Measurements from ENCODE around the gene PRG2. TPM values are rescaled to one million over a fixed set of nuclear protein-coding genes. Genes with fewer than 3 reads are reported as not detected.

PRG2 gene
- total RNA-seq, 2 experiments from 2014 or later: 1.8 to 2.2 TPM

DNA sequence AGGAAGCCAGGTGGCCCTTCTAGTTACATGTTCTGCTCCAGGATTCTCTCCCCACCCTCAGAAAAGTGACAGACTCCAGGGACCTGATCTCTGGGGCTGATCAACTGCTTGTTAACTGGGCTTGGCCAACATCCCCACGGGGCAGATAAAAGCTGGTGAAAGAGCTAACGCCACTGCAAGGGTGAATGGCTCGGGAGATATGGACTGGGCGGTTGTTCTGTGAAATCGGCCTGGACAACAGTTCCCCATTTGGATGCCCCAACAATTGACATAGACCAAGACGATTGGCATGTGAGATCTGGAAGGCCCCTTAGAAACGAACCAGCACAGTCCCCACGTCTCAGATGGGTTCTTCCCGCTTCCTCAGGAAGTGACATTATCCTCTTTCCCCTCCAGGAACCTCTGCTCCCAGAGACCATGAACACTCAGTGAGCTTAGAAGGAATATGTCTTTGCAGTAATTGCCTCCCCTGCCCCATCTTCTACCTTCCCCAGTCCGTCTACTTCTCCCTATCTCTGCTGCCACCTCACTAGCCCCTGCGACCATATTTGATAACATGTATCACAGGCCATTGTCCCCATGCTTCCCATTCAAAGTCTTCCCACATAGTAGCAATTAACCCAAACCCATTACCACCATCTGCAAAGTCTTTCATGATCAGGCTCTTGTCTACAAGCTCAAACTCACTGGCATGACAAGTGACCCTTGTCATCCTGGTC lies 5.6 kb upstream of the PRG2 start:
- H3K36me3 Mint-ChIP-seq: no peaks in the 10 kb centered on the region
- no peaks in the 10 kb centered on the region for H3K27me3 Mint-ChIP-seq
- H3K4me1 Mint-ChIP-seq (ENCODE audit: low read depth): no peaks in the 10 kb centered on the region
- POLR2A ChIA-PET: no interaction called here
- CTCF ChIA-PET: interaction anchor here (0.6 to 2.4 kb wide), 4 partner anchors 50 to 97 kb away, joined by 3 to 7 read pairs (median 6); no protein-coding TSS in a partner anchor
- no peaks in the 10 kb centered on the region for H3K9me3 Mint-ChIP-seq
- no peak overlapping the region for H3K27ac Mint-ChIP-seq
- DNase-seq: no peak
- intact Hi-C loops (cut with micrococcal nuclease): loop anchor here (5.0 kb wide), 1 partner anchor 34 kb away; no protein-coding TSS in a partner anchor
- no peak overlapping the region for H3K4me3 Mint-ChIP-seq

DNA sequence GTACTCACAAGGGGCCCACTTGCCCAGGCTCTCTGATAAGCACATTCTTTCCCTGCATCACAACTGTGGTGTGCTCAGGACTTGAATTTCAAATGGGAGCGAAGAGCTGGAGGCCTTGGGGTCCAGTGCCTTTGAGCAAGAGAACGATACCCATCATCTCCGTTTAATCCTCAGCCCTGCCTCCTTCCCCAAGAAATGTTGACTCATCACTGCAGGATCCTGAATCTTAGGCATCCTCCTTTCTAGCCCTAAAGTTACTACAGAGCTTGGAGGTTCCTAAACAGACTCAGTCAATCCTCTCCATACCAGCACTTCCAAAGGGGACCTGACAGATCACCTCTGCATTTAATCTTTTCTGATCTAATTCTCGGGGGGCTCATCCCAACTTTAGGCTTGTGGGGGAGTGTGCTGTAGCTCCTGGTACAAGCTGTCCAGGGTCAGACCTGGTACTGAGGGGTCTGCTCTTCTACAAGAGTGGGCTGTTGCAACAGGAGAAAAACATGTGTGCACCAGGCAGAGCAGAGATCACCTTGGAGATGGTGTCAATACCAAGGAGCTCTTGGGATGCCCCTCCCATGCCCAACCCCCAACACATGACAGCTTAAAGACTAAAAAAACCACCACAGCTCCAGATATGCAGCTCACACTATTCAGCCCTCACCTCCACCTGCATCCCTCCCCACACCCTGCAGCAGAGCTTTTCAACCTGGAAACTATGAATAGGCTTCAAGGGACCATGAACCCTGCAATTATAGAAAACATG lies 3.9 kb upstream of the PRG2 start:
- no peaks in the 10 kb centered on the region for H3K27me3 Mint-ChIP-seq
- ChIA-PET CTCF (interaction anchor here (1.2 to 1.9 kb wide), 2 partner anchors 64 to 66 kb away, joined by 3 to 5 read pairs; partner anchors contain the start of gene RTN4RL2), POLR2A (interaction anchor here (2.9 kb wide), 1 partner anchor 12 kb away, joined by 7 read pairs; no protein-coding TSS in a partner anchor)
- DNase-seq: no peak
- H3K9me3 Mint-ChIP-seq: no peaks in the 10 kb centered on the region
- no peaks in the 10 kb centered on the region for H3K4me1 Mint-ChIP-seq (ENCODE audit: low read depth)
- no peak overlapping the region for H3K4me3 Mint-ChIP-seq
- intact Hi-C loops (cut with micrococcal nuclease): no loop called here
- H3K36me3 Mint-ChIP-seq: no peaks in the 10 kb centered on the region
- no peak overlapping the region for H3K27ac Mint-ChIP-seq

DNA sequence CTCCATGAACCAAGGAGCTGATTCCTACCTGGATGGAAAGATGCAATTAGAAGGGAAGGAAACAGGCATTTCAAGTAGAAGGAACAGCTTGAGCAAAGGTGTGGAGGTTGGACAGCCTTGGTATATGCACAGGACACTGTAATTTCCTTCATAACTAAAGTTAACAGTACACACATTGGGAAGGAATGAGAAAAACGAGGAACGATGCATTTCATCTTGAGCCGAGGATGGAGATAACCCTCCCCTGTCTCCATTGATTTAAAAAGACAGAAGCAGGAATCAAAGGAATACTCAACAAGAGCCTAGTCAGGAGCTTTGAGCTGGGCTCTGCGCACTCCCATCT lies 2.3 kb upstream of the PRG2 start:
- no peak overlapping the region for H3K27ac Mint-ChIP-seq

DNA sequence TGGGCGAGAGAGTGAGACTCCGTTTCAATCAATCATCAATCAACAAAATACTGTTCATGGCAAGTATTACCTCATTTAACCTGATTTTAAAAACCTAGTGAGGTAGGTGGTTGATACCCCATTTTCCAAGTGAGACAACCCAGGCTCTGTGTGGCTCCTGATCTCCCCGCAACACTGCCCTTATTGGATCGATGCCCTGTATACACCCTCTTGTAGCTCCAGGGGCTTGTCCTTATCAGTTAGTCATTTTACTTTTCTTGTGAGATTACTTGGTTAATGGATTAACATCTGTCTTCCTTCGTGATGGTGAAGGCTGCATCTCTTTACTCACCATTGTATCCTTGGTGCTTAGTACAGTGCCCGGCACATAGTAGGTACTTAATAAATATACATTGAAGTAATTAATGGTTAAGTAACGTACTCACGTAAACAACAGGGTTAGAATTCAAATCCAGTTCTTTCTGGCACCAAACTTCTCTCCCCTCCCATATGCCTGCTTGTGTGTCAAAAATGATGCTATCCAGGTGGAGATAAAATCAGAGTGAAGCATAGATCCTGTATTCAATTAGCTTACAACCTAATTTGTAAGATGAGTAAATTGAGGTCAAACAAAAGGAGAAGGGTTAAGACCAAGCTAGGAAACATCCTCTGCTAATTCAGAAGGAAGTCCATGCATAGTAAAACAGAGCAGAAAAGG lies 1.8 kb upstream of the PRG2 start:
- no peak overlapping the region for H3K27ac Mint-ChIP-seq
- no peaks in the 10 kb centered on the region for H3K27me3 Mint-ChIP-seq
- no peaks in the 10 kb centered on the region for H3K9me3 Mint-ChIP-seq
- no peak overlapping the region for H3K4me3 Mint-ChIP-seq
- H3K4me1 Mint-ChIP-seq (ENCODE audit: low read depth): no peaks in the 10 kb centered on the region
- CTCF ChIA-PET: interaction anchor here (0.7 to 1.6 kb wide), 2 partner anchors 66 to 249 kb away, joined by 3 to 9 read pairs; no protein-coding TSS in a partner anchor
- intact Hi-C loops (cut with micrococcal nuclease): no loop called here
- POLR2A ChIA-PET: interaction anchor here (2.9 kb wide), 1 partner anchor 14 kb away, joined by 7 read pairs; no protein-coding TSS in a partner anchor
- no peak for DNase-seq
- H3K36me3 Mint-ChIP-seq: no peaks in the 10 kb centered on the region

More for the DNA sequence above, 2.3 kb upstream of the PRG2 start:
- CTCF ChIA-PET: interaction anchor here (1.6 kb wide), 1 partner anchor 65 kb away, joined by 9 read pairs; no protein-coding TSS in a partner anchor
- no peak overlapping the region for H3K4me3 Mint-ChIP-seq
- POLR2A ChIA-PET: interaction anchor here (2.9 kb wide), 1 partner anchor 14 kb away, joined by 7 read pairs; no protein-coding TSS in a partner anchor
- H3K36me3 Mint-ChIP-seq: no peaks in the 10 kb centered on the region
- H3K27me3 Mint-ChIP-seq: no peaks in the 10 kb centered on the region
- intact Hi-C loops (cut with micrococcal nuclease): no loop called here
- no peak for DNase-seq
- H3K4me1 Mint-ChIP-seq (ENCODE audit: low read depth): no peaks in the 10 kb centered on the region
- H3K9me3 Mint-ChIP-seq: no peaks in the 10 kb centered on the region

- H3K27ac Mint-ChIP-seq: no peak overlapping the region
- intact Hi-C loops (cut with micrococcal nuclease): no loop called here
- H3K4me3 Mint-ChIP-seq: no peak overlapping the region
- H3K4me1 Mint-ChIP-seq (ENCODE audit: low read depth): no peaks in the 10 kb centered on the region
- H3K9me3 Mint-ChIP-seq: no peaks in the 10 kb centered on the region
- H3K27me3 Mint-ChIP-seq: no peaks in the 10 kb centered on the region
- ChIA-PET CTCF (interaction anchor here (0.7 to 1.3 kb wide), 2 partner anchors 43 to 250 kb away, joined by 3 read pairs; no protein-coding TSS in a partner anchor), POLR2A (no interaction called here)
- H3K36me3 Mint-ChIP-seq: no peaks in the 10 kb centered on the region
- no peak for DNase-seq
These were observed 1.1 kb upstream of the PRG2 start for GRCh38 chr11:57391539-57391938.

- Mint-ChIP-seq H3K4me3 (no peak overlapping the region), H3K4me1 (ENCODE audit: low read depth) (no peaks in the 10 kb centered on the region), H3K36me3 (no peaks in the 10 kb centered on the region), H3K27me3 (no peaks in the 10 kb centered on the region), H3K9me3 (no peaks in the 10 kb centered on the region), H3K27ac (no peak overlapping the region)
- ChIA-PET CTCF (interaction anchor here (1.3 kb wide), 1 partner anchor 42 kb away, joined by 3 read pairs; no protein-coding TSS in a partner anchor), POLR2A (no interaction called here)
- intact Hi-C loops (cut with micrococcal nuclease): no loop called here
- DNase-seq: no peak
These were observed 661 bp upstream of the PRG2 start for GRCh38 chr11:57391111-57391510.

- no peak for DNase-seq
- H3K27ac Mint-ChIP-seq: no peak overlapping the region
- H3K27me3 Mint-ChIP-seq: no peaks in the 10 kb centered on the region
- intact Hi-C loops (cut with micrococcal nuclease): no loop called here
- H3K4me1 Mint-ChIP-seq (ENCODE audit: low read depth): no peaks in the 10 kb centered on the region
- POLR2A ChIA-PET: no interaction called here
- no peak overlapping the region for H3K4me3 Mint-ChIP-seq
- H3K9me3 Mint-ChIP-seq: no peaks in the 10 kb centered on the region
- CTCF ChIA-PET: interaction anchor here (1.0 to 1.3 kb wide), 2 partner anchors 39 to 106 kb away, joined by 3 to 4 read pairs; no protein-coding TSS in a partner anchor
- H3K36me3 Mint-ChIP-seq: no peaks in the 10 kb centered on the region
These were observed 3.0 kb downstream of the PRG2 start for GRCh38 chr11:57387289-57388030.

GRCh38 chr11:57386178-57386940 lies 4.1 kb downstream of the PRG2 start:
- ChIA-PET POLR2A (no interaction called here), CTCF (interaction anchor here (1.3 kb wide), 1 partner anchor 38 kb away, joined by 4 read pairs; no protein-coding TSS in a partner anchor)
- Mint-ChIP-seq H3K27me3 (no peaks in the 10 kb centered on the region), H3K4me1 (ENCODE audit: low read depth) (no peaks in the 10 kb centered on the region), H3K36me3 (no peaks in the 10 kb centered on the region), H3K4me3 (no peak overlapping the region), H3K9me3 (no peaks in the 10 kb centered on the region), H3K27ac (no peak overlapping the region)
- intact Hi-C loops (cut with micrococcal nuclease): no loop called here
- no peak for DNase-seq

GRCh38 chr11:57380975-57381374 lies 9.5 kb downstream of the PRG2 start, which contains the start of gene PRG3:
Gene PRG3, minus strand, starts transcription at chr11:57381150. Its CDS starts 442 bp downstream, at chr11:57380708.
- no peak within 1 kb of the TSS for H3K4me3 Mint-ChIP-seq
- H3K27me3 Mint-ChIP-seq: peaks cover 13% of the 10 kb centered on the region
- ChIA-PET POLR2A (no interaction called here), CTCF (interaction anchor here (1.0 kb wide), 1 partner anchor 31 kb away, joined by 3 read pairs; no protein-coding TSS in a partner anchor)
- DNase-seq: no peak
- H3K4me1 Mint-ChIP-seq (ENCODE audit: low read depth): no peaks in the 10 kb centered on the region
- intact Hi-C loops (cut with micrococcal nuclease): no loop called here
- no peaks in the 10 kb centered on the region for H3K36me3 Mint-ChIP-seq
- H3K9me3 Mint-ChIP-seq: no peaks in the 10 kb centered on the region
- no peak within 1 kb of the TSS for H3K27ac Mint-ChIP-seq

- Mint-ChIP-seq H3K4me3 (no peak overlapping the region), H3K27me3 (peaks cover 13% of the 10 kb centered on the region), H3K4me1 (ENCODE audit: low read depth) (no peaks in the 10 kb centered on the region), H3K27ac (no peak overlapping the region), H3K9me3 (no peaks in the 10 kb centered on the region), H3K36me3 (no peaks in the 10 kb centered on the region)
- intact Hi-C loops (cut with micrococcal nuclease): no loop called here
- CTCF ChIA-PET: interaction anchor here (0.8 to 1.4 kb wide), 3 partner anchors 30 to 113 kb away, joined by 3 read pairs; no protein-coding TSS in a partner anchor
- DNase-seq: no peak
- POLR2A ChIA-PET: no interaction called here
These were observed 10.7 kb downstream of the PRG2 start for GRCh38 chr11:57379732-57380131.

DNA sequence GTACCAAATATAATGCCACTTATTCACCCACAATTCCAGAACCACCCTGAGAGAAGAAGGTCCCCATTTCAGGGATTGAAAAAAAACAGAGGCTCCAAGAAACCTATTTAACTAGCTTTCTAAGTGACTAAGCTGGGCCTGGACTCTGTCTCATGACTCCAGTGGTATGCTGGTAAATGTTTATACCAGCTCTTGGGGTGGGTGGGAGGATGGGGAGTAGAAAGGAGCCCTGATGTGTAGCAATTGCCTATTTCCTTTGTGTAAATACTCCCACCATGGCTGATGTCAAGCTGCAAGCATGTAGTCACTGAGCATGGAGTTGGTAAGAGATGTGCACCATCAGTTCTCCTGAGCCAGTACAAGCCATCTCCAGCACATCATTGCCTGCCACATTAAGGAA lies 12.3 kb downstream of the PRG2 start:
- no peak overlapping the region for H3K4me3 Mint-ChIP-seq
- H3K4me1 Mint-ChIP-seq (ENCODE audit: low read depth): no peaks in the 10 kb centered on the region
- H3K27me3 Mint-ChIP-seq: peaks cover 13% of the 10 kb centered on the region
- H3K9me3 Mint-ChIP-seq: no peaks in the 10 kb centered on the region
- intact Hi-C loops (cut with micrococcal nuclease): no loop called here
- ChIA-PET CTCF (interaction anchor here (0.6 kb wide), 1 partner anchor 47 kb away, joined by 3 read pairs; no protein-coding TSS in a partner anchor), POLR2A (no interaction called here)
- no peak for DNase-seq
- H3K36me3 Mint-ChIP-seq: no peaks in the 10 kb centered on the region
- no peak overlapping the region for H3K27ac Mint-ChIP-seq

All from activated CD4-positive, alpha-beta memory T cell treated with anti-CD3 and anti-CD28 coated beads for 36 hours (primary cell).